ENCODE data around the gene BBS2.

BBS2 gene

GRCh38 chr16:56477096-56477878, 42.5 kb downstream of the BBS2 start:
- no peak for DNase-seq

GRCh38 chr16:56475201-56475600, 44.6 kb downstream of the BBS2 start:
- no peak for DNase-seq

GRCh38 chr16:56470666-56471065, 49.2 kb downstream of the BBS2 start:
- DNase-seq = no peak

- DNase-seq = no peak
Observed at GRCh38 chr16:56470232-56470631, 49.6 kb downstream of the BBS2 start.

- no peak for DNase-seq
Observed at GRCh38 chr16:56469748-56470147, 50.1 kb downstream of the BBS2 start.

GRCh38 chr16:56468800-56469199, 51.0 kb downstream of the BBS2 start:
- DNase-seq = no peak

- DNase-seq = no peak
Observed at GRCh38 chr16:56466344-56466743, 53.5 kb downstream of the BBS2 start.

- no peak for DNase-seq
Observed at GRCh38 chr16:56463153-56463552, 56.7 kb downstream of the BBS2 start.

- no peak for DNase-seq
Observed at GRCh38 chr16:56462064-56462796, 57.6 kb downstream of the BBS2 start.

GRCh38 chr16:56460101-56460500, 59.7 kb downstream of the BBS2 start:
- peak in 1 of 14 donors; percentile 11 for DNase-seq

- no peak for DNase-seq
Observed at GRCh38 chr16:56457927-56458470, 61.8 kb downstream of the BBS2 start.

GRCh38 chr16:56451753-56452689, 67.8 kb downstream of the BBS2 start:
- peak in 3 of 14 donors; percentile 6 to 51 (median 15) for DNase-seq

- DNase-seq = peak; percentile 57 to 99 (median 90)
Observed at GRCh38 chr16:56450986-56451752, 68.7 kb downstream of the BBS2 start, which contains the start of the genes NUDT21 and OGFOD1. Gene NUDT21 (minus strand): TSS chr16:56451332. CDS start chr16:56451202, 130 bp downstream. Gene OGFOD1 (plus strand): TSS chr16:56451554. CDS start chr16:56451613, 59 bp downstream.

- no peak for DNase-seq
Observed at GRCh38 chr16:56450275-56450985, 69.4 kb downstream of the BBS2 start.

GRCh38 chr16:56448005-56448404, 71.8 kb downstream of the BBS2 start:
- DNase-seq = no peak

GRCh38 chr16:56447286-56447685, 72.5 kb downstream of the BBS2 start:
- no peak for DNase-seq

- DNase-seq = no peak
Observed at GRCh38 chr16:56438038-56438437, 81.8 kb downstream of the BBS2 start.

GRCh38 chr16:56436258-56436657, 83.6 kb downstream of the BBS2 start:
- no peak for DNase-seq

All from C1 segment of cervical spinal cord (tissue), 14 donors.